Measurements from ENCODE around the gene ATXN7.

DNA sequence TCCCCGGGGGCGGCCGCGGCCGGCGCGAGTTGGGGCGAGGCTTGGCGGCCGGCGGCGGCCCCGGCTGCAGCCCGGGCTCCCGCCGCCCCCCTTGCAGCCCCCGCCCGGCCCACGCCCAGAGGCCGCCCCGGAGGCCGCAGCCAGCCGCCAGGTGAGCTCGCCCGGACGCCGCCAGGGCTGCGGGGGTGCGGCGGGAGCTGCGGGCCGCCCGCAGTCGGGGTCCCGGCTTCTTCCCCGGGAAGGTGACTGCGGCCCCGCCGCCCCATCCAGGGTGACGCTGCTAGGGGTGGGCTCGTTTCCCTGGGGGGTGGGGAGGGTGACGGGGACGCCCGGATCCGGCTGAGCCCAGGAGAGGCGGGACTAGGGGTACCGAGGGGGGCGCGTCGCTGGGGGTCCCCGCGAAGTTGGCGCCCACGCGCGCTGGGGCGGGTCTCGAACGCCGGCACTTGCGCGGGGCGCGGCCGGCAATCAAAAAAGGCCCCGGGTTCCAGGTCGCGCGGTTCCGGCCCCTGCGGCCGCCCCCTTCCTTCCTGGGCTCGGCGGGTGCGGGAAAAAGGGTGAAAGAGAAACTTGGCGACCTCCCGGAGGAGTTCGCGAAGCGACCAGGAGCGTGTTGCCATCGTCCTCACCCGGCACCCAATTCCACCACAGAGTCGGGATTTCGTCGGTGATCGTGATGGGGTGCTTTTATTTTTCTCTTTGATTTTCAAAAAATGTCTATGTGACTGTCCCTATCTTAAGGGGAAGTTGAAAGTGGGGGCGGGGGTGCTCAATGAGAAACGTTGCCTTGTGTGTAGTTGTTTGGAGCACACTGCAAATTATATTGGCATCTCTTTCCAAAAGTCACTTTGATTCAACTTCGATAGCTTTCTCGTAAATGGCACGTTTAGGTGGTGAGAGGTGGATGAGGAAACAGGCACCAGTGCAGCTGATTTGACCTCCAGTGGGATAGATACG is 619 bp downstream of the ATXN7 start:
- TF ChIP-seq, protein P1, sequence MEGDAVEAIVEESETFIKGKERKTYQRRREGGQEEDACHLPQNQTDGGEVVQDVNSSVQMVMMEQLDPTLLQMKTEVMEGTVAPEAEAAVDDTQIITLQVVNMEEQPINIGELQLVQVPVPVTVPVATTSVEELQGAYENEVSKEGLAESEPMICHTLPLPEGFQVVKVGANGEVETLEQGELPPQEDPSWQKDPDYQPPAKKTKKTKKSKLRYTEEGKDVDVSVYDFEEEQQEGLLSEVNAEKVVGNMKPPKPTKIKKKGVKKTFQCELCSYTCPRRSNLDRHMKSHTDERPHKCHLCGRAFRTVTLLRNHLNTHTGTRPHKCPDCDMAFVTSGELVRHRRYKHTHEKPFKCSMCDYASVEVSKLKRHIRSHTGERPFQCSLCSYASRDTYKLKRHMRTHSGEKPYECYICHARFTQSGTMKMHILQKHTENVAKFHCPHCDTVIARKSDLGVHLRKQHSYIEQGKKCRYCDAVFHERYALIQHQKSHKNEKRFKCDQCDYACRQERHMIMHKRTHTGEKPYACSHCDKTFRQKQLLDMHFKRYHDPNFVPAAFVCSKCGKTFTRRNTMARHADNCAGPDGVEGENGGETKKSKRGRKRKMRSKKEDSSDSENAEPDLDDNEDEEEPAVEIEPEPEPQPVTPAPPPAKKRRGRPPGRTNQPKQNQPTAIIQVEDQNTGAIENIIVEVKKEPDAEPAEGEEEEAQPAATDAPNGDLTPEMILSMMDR (IDR thresholded peaks at IDR 0.05; ENCODE audit: low read depth, low read length, missing input control): no peak
- TF ChIP-seq, protein P2, sequence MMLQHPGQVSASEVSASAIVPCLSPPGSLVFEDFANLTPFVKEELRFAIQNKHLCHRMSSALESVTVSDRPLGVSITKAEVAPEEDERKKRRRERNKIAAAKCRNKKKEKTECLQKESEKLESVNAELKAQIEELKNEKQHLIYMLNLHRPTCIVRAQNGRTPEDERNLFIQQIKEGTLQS (IDR thresholded peaks at IDR 0.05): no peak

Data from liver (tissue), 3 donors.